Endodermal cell (in vitro differentiated cells): ENCODE data around the gene SELENOO. TPM values are rescaled to one million over a fixed set of nuclear protein-coding genes. Genes with fewer than 3 reads are reported as not detected.

Experiments used
- DNase-seq: peaks from one replicate; pipeline ENCODE4 v3.0.0-alpha.2; 2017
- H3K27ac ChIP-seq: 2 replicates; pipeline ENCODE4 v1.5.1; 2013; ENCODE audit warnings: mild to moderate bottlenecking, low read depth, low read length, moderate library complexity
- H3K27me3 ChIP-seq: 2 replicates; pipeline ENCODE4 v1.6.1; 2013; ENCODE audit warnings: mild to moderate bottlenecking, low read length, moderate library complexity; ENCODE audit not compliant: insufficient read depth, control insufficient read depth, poor library complexity, severe bottlenecking
- H3K36me3 ChIP-seq: 2 replicates; pipeline ENCODE4 v1.7.0; 2013; ENCODE audit warnings: mild to moderate bottlenecking, low read length, moderate library complexity; ENCODE audit not compliant: control insufficient read depth, insufficient read depth
- H3K4me1 ChIP-seq: one replicate; pipeline ENCODE4 v1.7.0; 2013; ENCODE audit warnings: low read length; ENCODE audit not compliant: control insufficient read depth, insufficient read depth
- H3K4me3 ChIP-seq: 2 replicates; pipeline ENCODE4 v1.5.1; 2013; ENCODE audit warnings: mild to moderate bottlenecking, low read length, moderate library complexity
- H3K9ac ChIP-seq: 2 replicates; pipeline ENCODE4 v1.6.1; 2013; ENCODE audit warnings: mild to moderate bottlenecking, low read length, moderate library complexity; ENCODE audit not compliant: poor library complexity, severe bottlenecking; ENCODE audit errors: extremely low read depth
- H3K9me3 ChIP-seq: 2 replicates; pipeline ENCODE4 v1.6.1; 2013; ENCODE audit warnings: mild to moderate bottlenecking, low read length, moderate library complexity; ENCODE audit not compliant: control insufficient read depth
- H3K27ac Mint-ChIP-seq: 2 replicates; pipeline ENCODE4 v1.8.0; 2020; ENCODE audit warnings: mixed read lengths
- H3K27me3 Mint-ChIP-seq: 2 replicates; pipeline ENCODE4 v1.8.0; 2021; ENCODE audit warnings: mild to moderate bottlenecking, mixed read lengths; ENCODE audit not compliant: insufficient read depth
- H3K36me3 Mint-ChIP-seq: 2 replicates; pipeline ENCODE4 v1.8.0; 2020; ENCODE audit warnings: low read depth, mixed read lengths
- H3K4me1 Mint-ChIP-seq: 2 replicates; pipeline ENCODE4 v1.8.0; 2020; ENCODE audit warnings: mixed read lengths
- H3K4me3 Mint-ChIP-seq: 2 replicates; pipeline ENCODE4 v1.8.0; 2020; ENCODE audit warnings: mild to moderate bottlenecking, moderate library complexity, mixed read lengths
- H3K9me3 Mint-ChIP-seq: 2 replicates; pipeline ENCODE4 v1.8.0; 2020; ENCODE audit warnings: mild to moderate bottlenecking, mixed read lengths
- WGBS, 2 experiments: methylation state at CpG; one replicate each; pipeline versions ENCODE4 v1.1.5 to v1.1.7; 2013; ENCODE audit warnings: missing lambda C conversion rate in 2 of 2, mixed read lengths in 1 of 2; ENCODE audit not compliant: insufficient coverage in 1 of 2, insufficient read length in 1 of 2; 5-methylcytosine and 5-hydroxymethylcytosine counted together
- total RNA-seq, 2 donors: library from RNA; stranded (reverse); fragmentation: NEBNext Ultra II Directional in 1 of 2; extraction: Animal tissue kit (Norgen Biotek cat#: 25700) in 1 of 2; gene quantifications; 2 replicates in 1 of 2; 3 replicates in 1 of 2; pipeline ENCODE4 v1.2.1, GENCODE V29; 2021
- TF ChIP-seq, protein P1 (sequence below): fragments of 200-600 bp; sonication (generic); conservative IDR thresholded peaks from 2 replicates; pipeline ENCODE4 v1.5.0; 2021; ENCODE audit warnings: antibody characterized with exemption, mild to moderate bottlenecking

SELENOO gene
- total RNA-seq, 2 donors from 2014 or later = 22.2 to 22.9 TPM

DNA sequence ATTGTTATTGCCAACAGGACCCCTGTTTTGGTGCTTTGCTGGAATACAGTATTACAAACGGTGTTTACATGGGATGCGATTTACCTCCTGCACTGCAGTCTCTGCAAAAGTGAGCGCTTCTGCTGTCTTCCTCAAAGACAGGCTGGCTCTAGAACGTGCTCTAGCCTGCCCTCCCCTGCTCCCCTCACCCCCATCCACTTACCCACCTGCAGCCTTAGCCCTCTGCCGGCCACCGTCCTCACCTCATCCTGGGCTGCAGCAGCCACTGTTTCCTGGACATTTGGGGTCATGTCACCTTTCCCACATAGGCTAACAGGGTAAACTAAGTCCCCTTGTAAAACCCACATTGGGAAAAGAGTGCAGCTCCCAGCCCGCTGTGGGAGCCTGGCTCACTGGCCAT is 39.9 kb upstream of the SELENOO start:
- Mint-ChIP-seq H3K4me3 (no peak overlapping the region), H3K27me3 (peaks cover 3% of the 10 kb centered on the region), H3K4me1 (peaks cover 4% of the 10 kb centered on the region), H3K9me3 (no peaks in the 10 kb centered on the region), H3K27ac (no peak overlapping the region), H3K36me3 (no peaks in the 10 kb centered on the region)
- no peak overlapping the region for H3K4me3 ChIP-seq
- H3K27ac ChIP-seq = no peak overlapping the region
- DNase-seq = peak; percentile 47
- no peaks in the 10 kb centered on the region for H3K36me3 ChIP-seq
- H3K9ac ChIP-seq = no peak overlapping the region
- 87 to 88% methylated on average over 7 of the region's 7 CpGs for WGBS, 2 experiments
- no peaks in the 10 kb centered on the region for H3K9me3 ChIP-seq
- peaks cover 7% of the 10 kb centered on the region for H3K27me3 ChIP-seq
- TF ChIP-seq, protein P1, sequence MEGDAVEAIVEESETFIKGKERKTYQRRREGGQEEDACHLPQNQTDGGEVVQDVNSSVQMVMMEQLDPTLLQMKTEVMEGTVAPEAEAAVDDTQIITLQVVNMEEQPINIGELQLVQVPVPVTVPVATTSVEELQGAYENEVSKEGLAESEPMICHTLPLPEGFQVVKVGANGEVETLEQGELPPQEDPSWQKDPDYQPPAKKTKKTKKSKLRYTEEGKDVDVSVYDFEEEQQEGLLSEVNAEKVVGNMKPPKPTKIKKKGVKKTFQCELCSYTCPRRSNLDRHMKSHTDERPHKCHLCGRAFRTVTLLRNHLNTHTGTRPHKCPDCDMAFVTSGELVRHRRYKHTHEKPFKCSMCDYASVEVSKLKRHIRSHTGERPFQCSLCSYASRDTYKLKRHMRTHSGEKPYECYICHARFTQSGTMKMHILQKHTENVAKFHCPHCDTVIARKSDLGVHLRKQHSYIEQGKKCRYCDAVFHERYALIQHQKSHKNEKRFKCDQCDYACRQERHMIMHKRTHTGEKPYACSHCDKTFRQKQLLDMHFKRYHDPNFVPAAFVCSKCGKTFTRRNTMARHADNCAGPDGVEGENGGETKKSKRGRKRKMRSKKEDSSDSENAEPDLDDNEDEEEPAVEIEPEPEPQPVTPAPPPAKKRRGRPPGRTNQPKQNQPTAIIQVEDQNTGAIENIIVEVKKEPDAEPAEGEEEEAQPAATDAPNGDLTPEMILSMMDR = peak; percentile 29
- H3K4me1 ChIP-seq = no peaks in the 10 kb centered on the region

DNA sequence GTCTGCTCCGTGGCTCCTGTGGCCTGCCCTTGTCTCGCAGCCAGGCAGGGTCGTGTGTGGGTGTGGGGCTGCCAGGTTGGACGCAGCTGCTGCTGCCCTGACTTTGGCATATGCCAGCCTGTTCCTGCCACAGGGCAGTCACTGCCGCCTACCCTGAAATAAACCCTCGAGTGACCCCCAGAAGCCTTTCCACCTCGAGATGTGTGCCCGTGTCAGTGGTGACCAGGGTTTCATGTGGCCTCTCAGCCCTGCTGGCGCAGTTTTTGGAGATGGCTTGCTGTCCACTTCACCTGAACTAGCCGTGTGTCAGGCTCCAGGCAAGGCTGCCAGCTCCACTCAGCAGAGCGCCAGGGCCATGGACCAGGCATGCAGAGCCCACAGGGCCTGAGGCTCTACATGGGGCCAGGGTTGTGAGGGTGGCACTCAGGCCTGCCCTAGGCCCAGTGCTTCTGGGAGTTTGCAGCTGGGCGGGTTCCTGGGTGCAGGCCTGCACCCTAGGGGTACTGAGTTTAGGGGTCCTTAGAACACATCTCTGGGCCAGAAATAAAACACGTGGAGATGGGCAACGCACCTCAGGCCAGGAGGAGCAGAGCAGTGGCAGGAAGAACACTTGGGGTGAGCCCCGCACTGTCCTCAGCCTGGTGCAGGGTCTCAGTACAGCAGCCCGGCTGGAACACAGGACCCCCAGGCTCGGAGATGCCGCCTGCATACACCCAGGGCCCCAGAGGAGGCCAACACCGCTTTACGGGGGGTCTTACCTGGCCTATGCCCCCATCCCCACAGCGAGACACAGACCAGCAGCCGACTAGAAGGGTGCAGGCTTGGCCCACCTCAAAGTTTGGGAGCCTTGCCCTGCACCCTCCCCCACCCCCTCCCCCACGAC is 39.1 kb upstream of the SELENOO start:
- DNase-seq = peak; percentile 53
- 90% methylated on average over 15 to 23 of the region's 23 CpGs for WGBS, 2 experiments

GRCh38 chr22:50162391-50162956 is 38.3 kb upstream of the SELENOO start:
- Histone ChIP-seq H3K4me3 (no peak overlapping the region), H3K36me3 (no peaks in the 10 kb centered on the region), H3K4me1 (no peaks in the 10 kb centered on the region), H3K9ac (no peak overlapping the region), H3K27ac (no peak overlapping the region), H3K9me3 (no peaks in the 10 kb centered on the region), H3K27me3 (peaks cover 2% of the 10 kb centered on the region)
- Mint-ChIP-seq H3K27ac (no peak overlapping the region), H3K27me3 (peaks cover 6% of the 10 kb centered on the region), H3K4me1 (peaks cover 4% of the 10 kb centered on the region), H3K36me3 (no peaks in the 10 kb centered on the region), H3K4me3 (no peak overlapping the region), H3K9me3 (peaks cover 3% of the 10 kb centered on the region)
- TF ChIP-seq, protein P1 = no peak
- no peak for DNase-seq
- 88 to 96% methylated on average over 9 to 10 of the region's 10 CpGs for WGBS, 2 experiments

More for the DNA sequence above, 39.1 kb upstream of the SELENOO start:
- Mint-ChIP-seq H3K4me1 (peaks cover 4% of the 10 kb centered on the region), H3K27ac (no peak overlapping the region), H3K9me3 (peaks cover under 1% of the 10 kb centered on the region), H3K4me3 (no peak overlapping the region), H3K27me3 (peaks cover under 1% of the 10 kb centered on the region), H3K36me3 (no peaks in the 10 kb centered on the region)
- Histone ChIP-seq H3K27ac (no peak overlapping the region), H3K9me3 (no peaks in the 10 kb centered on the region), H3K27me3 (peaks cover 7% of the 10 kb centered on the region), H3K4me1 (no peaks in the 10 kb centered on the region), H3K36me3 (no peaks in the 10 kb centered on the region), H3K9ac (no peak overlapping the region), H3K4me3 (no peak overlapping the region)
- TF ChIP-seq, protein P1 = no peak
